MM.1S (cell line): ENCODE measurements around the gene ZFP36L1.

ENCODE experiments used
- DNase-seq: peaks from one replicate; pipeline ENCODE4 v3.0.0-alpha.2; 2015
- H2AFZ ChIP-seq: fragments of 300-600 bp; sonication (generic); 2 replicates; pipeline ENCODE4 v1.6.0; 2016; ENCODE audit warnings: antibody characterized with exemption, low read length
- H3F3A ChIP-seq: fragments of 300-600 bp; sonication (generic); 2 replicates; pipeline ENCODE4 v1.6.1; 2016; ENCODE audit warnings: mild to moderate bottlenecking, antibody characterized with exemption, low read length, moderate library complexity, mixed read lengths; ENCODE audit not compliant: insufficient read depth
- H3K27ac ChIP-seq: fragments of 300-600 bp; sonication (generic); 2 replicates; pipeline ENCODE4 v1.5.1; 2016; ENCODE audit warnings: mild to moderate bottlenecking, low read length
- H3K27me3 ChIP-seq: fragments of 300-600 bp; sonication (generic); replicated peaks from 2 replicates; pipeline ENCODE4 v1.6.0; 2016; ENCODE audit warnings: low read length; ENCODE audit not compliant: insufficient read depth
- H3K36me3 ChIP-seq: fragments of 300-600 bp; sonication (generic); replicated peaks from 2 replicates; pipeline ENCODE4 v1.6.1; 2016; ENCODE audit warnings: mild to moderate bottlenecking, low read length, mixed read lengths; ENCODE audit not compliant: insufficient read depth
- H3K4me1 ChIP-seq: fragments of 300-600 bp; sonication (generic); 2 replicates; pipeline ENCODE4 v1.6.1; 2016; ENCODE audit warnings: low read length, mixed read lengths
- H3K4me2 ChIP-seq: fragments of 300-600 bp; sonication (generic); 2 replicates; pipeline ENCODE4 v1.6.0; 2016; ENCODE audit warnings: low read depth, low read length
- H3K4me3 ChIP-seq: fragments of 300-600 bp; sonication (generic); 2 replicates; pipeline ENCODE4 v1.5.1; 2016; ENCODE audit warnings: low read length, mixed read lengths
- H3K79me2 ChIP-seq: fragments of 300-600 bp; sonication (generic); 2 replicates; pipeline ENCODE4 v1.6.1; 2016; ENCODE audit warnings: mixed run types, low read length, mixed read lengths
- H3K9ac ChIP-seq: fragments of 300-600 bp; sonication (generic); 2 replicates; pipeline ENCODE4 v1.6.1; 2016; ENCODE audit warnings: low read length, mixed read lengths
- H3K9me2 ChIP-seq: fragments of 300-600 bp; sonication (generic); replicated peaks from 2 replicates; pipeline ENCODE4 v1.6.1; 2016; ENCODE audit warnings: mild to moderate bottlenecking, low read length, mixed read lengths; ENCODE audit not compliant: insufficient read depth
- H3K9me3 ChIP-seq: fragments of 300-600 bp; sonication (generic); replicated peaks from 2 replicates; pipeline ENCODE4 v1.6.1; 2016; ENCODE audit warnings: mild to moderate bottlenecking, low read length, mixed read lengths; ENCODE audit not compliant: insufficient read depth
- H4K20me1 ChIP-seq: fragments of 300-600 bp; sonication (generic); 2 replicates; pipeline ENCODE4 v1.6.1; 2016; ENCODE audit warnings: mild to moderate bottlenecking, low read length, moderate library complexity, mixed read lengths; ENCODE audit not compliant: insufficient read depth
- CTCF ChIP-seq: fragments of 300-600 bp; sonication (generic); IDR thresholded peaks from 2 replicates; pipeline ENCODE4 v1.5.1; 2016; ENCODE audit warnings: antibody characterized with exemption, low read length, mixed read lengths
- EZH2 ChIP-seq: fragments of 300-600 bp; sonication (generic); optimal IDR thresholded peaks from 2 replicates; pipeline ENCODE3; 2017; ENCODE audit warnings: low read depth, mild to moderate bottlenecking, antibody characterized with exemption, low read length, mixed read lengths
- EZH2phosphoT487 ChIP-seq: fragments of 300-600 bp; sonication (generic); IDR thresholded peaks from 2 replicates; pipeline ENCODE4 v1.6.1; 2018; ENCODE audit warnings: antibody characterized with exemption, low read length

ZFP36L1 gene

GRCh38 chr14:68752271-68753006 lies 40.4 kb downstream of the ZFP36L1 start:
- Histone ChIP-seq H2AFZ (no peak overlapping the region), H3K4me2 (no peak overlapping the region), H3K79me2 (no peaks in the 10 kb centered on the region), H3K36me3 (no peaks in the 10 kb centered on the region), H3K9me3 (no peaks in the 10 kb centered on the region), H3K4me3 (no peak overlapping the region), H4K20me1 (no peaks in the 10 kb centered on the region), H3F3A (no peaks in the 10 kb centered on the region), H3K27ac (no peak overlapping the region), H3K9ac (no peak overlapping the region), H3K4me1 (no peaks in the 10 kb centered on the region), H3K27me3 (no peaks in the 10 kb centered on the region), H3K9me2 (no peaks in the 10 kb centered on the region)
- no peak for DNase-seq
- TF ChIP-seq EZH2phosphoT487 (no peak), CTCF (no peak), EZH2 (no peak)

GRCh38 chr14:68749487-68750475 lies 43.1 kb downstream of the ZFP36L1 start:
- Histone ChIP-seq H3K4me3 (no peak overlapping the region), H4K20me1 (no peaks in the 10 kb centered on the region), H3K9me2 (no peaks in the 10 kb centered on the region), H3K4me2 (no peak overlapping the region), H3K9me3 (no peaks in the 10 kb centered on the region), H3F3A (no peaks in the 10 kb centered on the region), H3K36me3 (no peaks in the 10 kb centered on the region), H3K79me2 (no peaks in the 10 kb centered on the region), H3K27ac (no peak overlapping the region), H3K4me1 (no peaks in the 10 kb centered on the region), H3K27me3 (no peaks in the 10 kb centered on the region), H3K9ac (no peak overlapping the region), H2AFZ (no peak overlapping the region)
- DNase-seq, result no peak
- TF ChIP-seq EZH2phosphoT487, result no peak
- no peak for TF ChIP-seq EZH2
- no peak for TF ChIP-seq CTCF

GRCh38 chr14:68748691-68749090 lies 44.2 kb downstream of the ZFP36L1 start:
- Histone ChIP-seq H3K4me1 (no peaks in the 10 kb centered on the region), H3K9me2 (no peaks in the 10 kb centered on the region), H3K79me2 (no peaks in the 10 kb centered on the region), H3K27me3 (no peaks in the 10 kb centered on the region), H4K20me1 (no peaks in the 10 kb centered on the region), H3K9ac (no peak overlapping the region), H3K4me3 (no peak overlapping the region), H3K36me3 (no peaks in the 10 kb centered on the region), H3K4me2 (no peak overlapping the region), H3F3A (no peaks in the 10 kb centered on the region), H3K27ac (no peak overlapping the region), H3K9me3 (no peaks in the 10 kb centered on the region), H2AFZ (no peak overlapping the region)
- no peak for DNase-seq
- TF ChIP-seq EZH2, result no peak
- no peak for TF ChIP-seq CTCF
- TF ChIP-seq EZH2phosphoT487, result no peak
